GM12878 (cell line): ENCODE measurements around the gene FAM193B. TPM values are rescaled to one million over a fixed set of nuclear protein-coding genes. Genes with fewer than 3 reads are reported as not detected.

Source experiments
- ATAC-seq: fragments of 200-7000 bp; cut with Tn5 transposase; 3 replicates; pipeline ENCODE4 v1.9.1; 2020; ENCODE audit warnings: mild to moderate bottlenecking, moderate library complexity
- BruUV-seq: library from RNA; stranded (reverse); fragments of 400-500 nt; replicated peaks from 2 replicates; lab custom pipeline; 2021; lab: Mats Ljungman, UMichigan
- CTCF ChIA-PET: fragments of 300-600 bp; sonication (Branson Sonifier 250); formaldehyde crosslinking; extraction: SDS; loops from one replicate; lab custom pipeline; 2021; ENCODE audit warnings: inconsistent platforms; lab: Yijun Ruan, JAX
- POLR2A ChIA-PET: fragments of 350-600 bp; formaldehyde crosslinking; extraction: SDS; loops from one replicate; lab custom pipeline; 2021; ENCODE audit warnings: inconsistent platforms; lab: Charles Lee
- RAD21 ChIA-PET: fragments of 300-600 bp; sonication (Branson Sonifier 250); formaldehyde crosslinking; loops from one replicate; lab custom pipeline; 2023; ENCODE audit warnings: antibody characterized with exemption; ENCODE audit not compliant: unreplicated experiment; lab: Charles Lee
- SMC1A ChIA-PET: fragments of 300-600 bp; sonication (Branson Sonifier 250); formaldehyde crosslinking; loops from one replicate; lab custom pipeline; 2023; ENCODE audit not compliant: unreplicated experiment, uncharacterized antibody; lab: Charles Lee
- DNase-seq: peaks from one replicate; pipeline ENCODE4 v3.0.0-alpha.2; 2011; ENCODE audit warnings: low read depth, low spot score
- FAIRE-seq: peaks from 3 replicates; lab custom pipeline; 2011; peaks lifted over from hg19 to GRCh38; lab: Jason Lieb, UNC
- H2AFZ ChIP-seq: 2 replicates; pipeline ENCODE4 v1.6.0; 2011; ENCODE audit warnings: low read depth, low read length, control low read depth; ENCODE audit not compliant: control insufficient read depth
- H3K27ac ChIP-seq: 2 replicates; pipeline ENCODE4 v1.5.1; 2011; ENCODE audit warnings: control low read depth; ENCODE audit not compliant: control insufficient read depth, insufficient read depth
- H3K27me3 ChIP-seq, 2 experiments: replicated peaks in 1 of 2; 2 replicates each; pipeline versions ENCODE4 v1.6.0 to v1.6.1; 2011; ENCODE audit warnings: low read length in 1 of 2; ENCODE audit not compliant: control insufficient read depth in 2 of 2, insufficient read depth in 2 of 2
- H3K36me3 ChIP-seq, 2 experiments: 2 replicates each; pipeline ENCODE4 v1.5.1; 2011; ENCODE audit warnings: low read length in 1 of 2; ENCODE audit not compliant: control insufficient read depth in 2 of 2, insufficient read depth in 2 of 2
- H3K4me1 ChIP-seq: 2 replicates; pipeline ENCODE4 v1.6.1; 2011; ENCODE audit warnings: mild to moderate bottlenecking, low read length, moderate library complexity, mixed read lengths; ENCODE audit not compliant: control insufficient read depth, insufficient read depth
- H3K4me2 ChIP-seq: 2 replicates; pipeline ENCODE4 v1.6.0; 2011; ENCODE audit warnings: control low read depth; ENCODE audit not compliant: control insufficient read depth, insufficient read depth
- H3K4me3 ChIP-seq: fragments of 200-600 bp; sonication (generic); 2 replicates; pipeline ENCODE4 v1.5.1; 2016
- H3K79me2 ChIP-seq: 2 replicates; pipeline ENCODE4 v1.6.0; 2011; ENCODE audit warnings: low read length; ENCODE audit not compliant: control insufficient read depth, insufficient read depth
- H3K9ac ChIP-seq: 2 replicates; pipeline ENCODE4 v1.8.0; 2011; ENCODE audit warnings: low read length, control low read depth, mixed read lengths; ENCODE audit not compliant: control insufficient read depth, insufficient read depth
- H3K9me3 ChIP-seq: replicated peaks from 3 replicates; pipeline ENCODE4 v1.5.1; 2011; ENCODE audit warnings: mild to moderate bottlenecking, low read length; ENCODE audit not compliant: control insufficient read depth, insufficient read depth
- H4K20me1 ChIP-seq: 2 replicates; pipeline ENCODE4 v1.6.0; 2011; ENCODE audit not compliant: control insufficient read depth, insufficient read depth
- BACH1 ChIP-seq: fragments of 450-650 bp; IDR thresholded peaks from 2 replicates; pipeline ENCODE4 v1.6.1; 2017; ENCODE audit warnings: mild to moderate bottlenecking, borderline replicate concordance
- BCL3 ChIP-seq: IDR thresholded peaks from 2 replicates; pipeline ENCODE4 v1.6.1; 2011; ENCODE audit warnings: borderline replicate concordance, low read depth, mild to moderate bottlenecking, moderate library complexity, low read length; ENCODE audit not compliant: insufficient read depth, poor library complexity, severe bottlenecking
- BHLHE40 ChIP-seq, 2 experiments: fragments of 450-650 bp in 1 of 2; IDR thresholded peaks; 2 replicates each; pipeline ENCODE4 v1.6.1; 2011 to 2017; ENCODE audit warnings: low read depth in 2 of 2, borderline replicate concordance in 1 of 2, improper control_type of control experiment in 1 of 2, low read length in 1 of 2, mild to moderate bottlenecking in 1 of 2
- E2F4 ChIP-seq: IDR thresholded peaks from 2 replicates; pipeline ENCODE4 v1.6.1; 2012; ENCODE audit warnings: low read depth, low read length, improper control_type of control experiment
- GATAD2B ChIP-seq: fragments of 450-650 bp; conservative IDR thresholded peaks from 2 replicates; pipeline ENCODE4 v1.6.1; 2017; ENCODE audit warnings: low read depth, mild to moderate bottlenecking, moderate library complexity
- IRF3 ChIP-seq: fragments of 450-650 bp; IDR thresholded peaks from 2 replicates; pipeline ENCODE4 v1.6.1; 2014; ENCODE audit warnings: mild to moderate bottlenecking
- KDM1A ChIP-seq: fragments of 200-600 bp; sonication (generic); IDR thresholded peaks from 2 replicates; pipeline ENCODE4 v1.6.1; 2016; ENCODE audit warnings: borderline replicate concordance
- MYB ChIP-seq: fragments of 150-350 bp; IDR thresholded peaks from 2 replicates; pipeline ENCODE4 v1.6.1; 2014; ENCODE audit warnings: mild to moderate bottlenecking, low read depth, low read length, borderline replicate concordance
- PML ChIP-seq: IDR thresholded peaks from 2 replicates; pipeline ENCODE4 v1.6.1; 2012; ENCODE audit warnings: low read length, inconsistent platforms
- SUZ12 ChIP-seq: fragments of 200-600 bp; sonication (generic); IDR thresholded peaks from one replicate; pipeline ENCODE4 v1.6.1; 2018; ENCODE audit warnings: antibody characterized with exemption, mild to moderate bottlenecking; ENCODE audit not compliant: unreplicated experiment
- TAF1 ChIP-seq: IDR thresholded peaks from 2 replicates; pipeline ENCODE4 v1.6.1; 2011; ENCODE audit warnings: mild to moderate bottlenecking, low read depth, low read length, borderline replicate concordance
- TARDBP ChIP-seq: IDR thresholded peaks from 2 replicates; pipeline ENCODE4 v1.6.1; 2016; ENCODE audit warnings: borderline replicate concordance
- ZBTB40 ChIP-seq: fragments of 450-650 bp; IDR thresholded peaks from 2 replicates; pipeline ENCODE4 v1.6.1; 2016; ENCODE audit warnings: mild to moderate bottlenecking, moderate library complexity, borderline replicate concordance
- ZNF384 ChIP-seq: IDR thresholded peaks from 2 replicates; pipeline ENCODE4 v1.6.1; 2012; ENCODE audit warnings: low read depth, mild to moderate bottlenecking, low read length, improper control_type of control experiment, borderline replicate concordance
- WGBS: methylation state at CpG from one replicate; pipeline ENCODE4 v1.1.6; 2016; ENCODE audit warnings: low lambda C conversion rate; ENCODE audit not compliant: insufficient replicate concordance, insufficient coverage; ENCODE audit errors: missing lambda C conversion rate; 5-methylcytosine and 5-hydroxymethylcytosine counted together
- in situ Hi-C: fragments of 300-500 bp; cut with MboI; formaldehyde crosslinking; loops from 9 replicates; pipeline ENCODE4 v1.14.3; 2018; ENCODE audit warnings: mixed read lengths
- intact Hi-C: fragments of 100-400 bp; cut with micrococcal nuclease; formaldehyde crosslinking; loops from one replicate; pipeline ENCODE4 v1.14.2; 2022; ENCODE audit not compliant: unreplicated experiment
- polyA plus RNA-seq, 11 experiments: library from polyadenylated mRNA; depleted of rRNA in 4 of 11; unstranded in 6 of 11; stranded (reverse) in 5 of 11; fragments of >200 nt; fragmentation: Nextera tagmentation in 4 of 11; fragmentation: Illumina TruSeq in 1 of 11; extraction: Ambion mirVana in 4 of 11; extraction: Trizol in 1 of 11; gene quantifications; 1 replicate in 1 of 11; 2 replicates in 10 of 11; pipeline versions ENCODE4 v1.2.1 to v1.2.3, GENCODE V29; 2011 to 2016; ENCODE audit warnings: inconsistent platforms in 2 of 11, missing spikeins in 2 of 11, low read depth in 1 of 11
- total RNA-seq, 4 experiments: library from RNA; depleted of rRNA in 3 of 4; stranded (reverse); fragments of >200 nt in 3 of 4; fragmentation: Illumina TruSeq in 1 of 4; extraction: Trizol in 1 of 4; gene quantifications; 2 replicates each; pipeline versions ENCODE4 v1.2.1 to v1.2.3, GENCODE V29; 2013 to 2021

The FAM193B gene
- total and polyA plus RNA-seq, 10 of the 15 experiments (the other 5 are each of a cell fraction or from before 2014, with no cell fraction given): 3.3 to 47.0 (median 25.1) TPM

GRCh38 chr5:177515580-177515979, 38.8 kb downstream of the FAM193B start (continued):
- no peak for TF ChIP-seq IRF3
- TF ChIP-seq E2F4: no peak
- TF ChIP-seq KDM1A: no peak
- no peak for TF ChIP-seq ZBTB40
- TF ChIP-seq, all 136 proteins: peak for 0

- peaks cover 35% of the 10 kb centered on the region for H3K4me1 ChIP-seq
- H3K9ac ChIP-seq: no peak overlapping the region
- H3K27ac ChIP-seq: no peak overlapping the region
- POLR2A ChIA-PET: no interaction called here
- H3K4me3 ChIP-seq: no peak overlapping the region
- BruUV-seq: no TSS peak
- no peaks in the 10 kb centered on the region for H3K9me3 ChIP-seq
- no peaks in the 10 kb centered on the region for H3K27me3 ChIP-seq
- in situ Hi-C loops: no loop called here
- no peaks in the 10 kb centered on the region for H4K20me1 ChIP-seq
- H3K79me2 ChIP-seq: peaks cover 37% of the 10 kb centered on the region
- peaks cover 17 to 39% of the 10 kb centered on the region in 2 experiments; a peak in 3 of 4 replicates for H3K36me3 ChIP-seq
- CTCF ChIA-PET: no interaction called here
- FAIRE-seq (no peak), DNase-seq (no peak), ATAC-seq (no peak)
- SMC1A ChIA-PET: no interaction called here
- RAD21 ChIA-PET: no interaction called here
- 97% methylated on average over 11 of the region's 11 CpGs for whole genome bisulfite sequencing
- no peak overlapping the region for H3K4me2 ChIP-seq
- intact Hi-C loops: no loop called here
- no peak overlapping the region for H2AFZ ChIP-seq
- no peak for TF ChIP-seq E2F4
- TF ChIP-seq BCL3: no peak
- TF ChIP-seq PML: no peak
- no peak for TF ChIP-seq TARDBP
- no peak for TF ChIP-seq BACH1
- TF ChIP-seq BHLHE40 (IDR thresholded peaks at IDR 0.05; ENCODE audit: borderline replicate concordance in 1 of 2, low read depth in 2 of 2, low read length in 1 of 2): no peak
- TF ChIP-seq SUZ12: no peak
- no peak for TF ChIP-seq GATAD2B
- no peak for TF ChIP-seq TAF1
- no peak for TF ChIP-seq MYB
- no peak for TF ChIP-seq ZNF384
These were observed 39.8 kb downstream of the FAM193B start for GRCh38 chr5:177514541-177514940.
